Esophagus squamous epithelium (tissue), 4 donors: ENCODE data around the gene ENTPD2.

Experiments used
- CTCF ChIP-seq, 6 experiments: fragments of 450-650 bp in 4 of 6; fragments of 200-600 bp in 2 of 6; sonication (generic) in 2 of 6; IDR thresholded peaks; one replicate each; pipeline ENCODE4 v1.5.1; 2016 to 2019; ENCODE audit warnings: antibody characterized with exemption in 6 of 6, mild to moderate bottlenecking in 4 of 6, moderate library complexity in 4 of 6
- POLR2A ChIP-seq, 4 donors: fragments of 450-650 bp; IDR thresholded peaks; one replicate each; pipeline ENCODE4 v1.6.1; 2017; ENCODE audit warnings: antibody characterized with exemption in 4 of 4, mild to moderate bottlenecking in 4 of 4, moderate library complexity in 3 of 4

GRCh38 chr9:137055385-137056364 is 1.8 kb upstream of the ENTPD2 start:
- no peak for TF ChIP-seq CTCF (IDR thresholded peaks at IDR 0.05)
- TF ChIP-seq POLR2A (IDR thresholded peaks at IDR 0.05): no peak
